NT2/D1 (cell line): ENCODE results near the gene TUFT1.
A peak's percentile ranks its signal among the peaks of the same experiment; 100 is the strongest.

ENCODE experiments used
- DNase-seq: peaks from one replicate; pipeline ENCODE4 v3.0.0-alpha.2; 2011; ENCODE audit warnings: low read depth, low spot score
- H3K27me3 ChIP-seq: 2 replicates; pipeline ENCODE4 v1.6.0; 2011; ENCODE audit warnings: mild to moderate bottlenecking; ENCODE audit not compliant: insufficient read length, insufficient read depth
- H3K36me3 ChIP-seq: 2 replicates; pipeline ENCODE4 v1.6.1; 2011; ENCODE audit warnings: mild to moderate bottlenecking, low read length, mixed read lengths; ENCODE audit not compliant: insufficient read depth, insufficient read length
- H3K4me1 ChIP-seq: 2 replicates; pipeline ENCODE4 v1.5.1; 2011; ENCODE audit not compliant: insufficient read depth, insufficient read length
- H3K4me3 ChIP-seq: 2 replicates; pipeline ENCODE4 v1.5.1; 2011; ENCODE audit warnings: low read depth; ENCODE audit not compliant: insufficient read length
- H3K9ac ChIP-seq: 2 replicates; pipeline ENCODE4 v1.6.0; 2011; ENCODE audit warnings: low read depth; ENCODE audit not compliant: insufficient read length
- H3K9me3 ChIP-seq: 2 replicates; pipeline ENCODE4 v1.5.1; 2011; ENCODE audit warnings: mild to moderate bottlenecking, low read length; ENCODE audit not compliant: insufficient read depth
- SUZ12 ChIP-seq: IDR thresholded peaks from 2 replicates; pipeline ENCODE4 v1.6.1; 2011; ENCODE audit not compliant: insufficient read length, insufficient read depth; ENCODE audit errors: extremely low read depth
- YY1 ChIP-seq: IDR thresholded peaks from 2 replicates; pipeline ENCODE4 v1.6.1; 2011; ENCODE audit not compliant: insufficient read length, insufficient read depth
- ZNF274 ChIP-seq: IDR thresholded peaks from 2 replicates; pipeline ENCODE4 v1.6.1; 2011; ENCODE audit warnings: mild to moderate bottlenecking, low read depth, low read length

TUFT1 gene

GRCh38 chr1:151512801-151513625 lies 27.1 kb upstream of the TUFT1 start:
- H3K4me3 ChIP-seq: no peak overlapping the region
- no peak for DNase-seq
- H3K9ac ChIP-seq: peak overlapping the region; percentile 85

GRCh38 chr1:151513626-151514121 lies 26.4 kb upstream of the TUFT1 start:
- H3K27me3 ChIP-seq: no peaks in the 10 kb centered on the region
- no peak for TF ChIP-seq YY1
- no peak for TF ChIP-seq ZNF274
- TF ChIP-seq SUZ12: no peak
- H3K36me3 ChIP-seq: peaks cover 6% of the 10 kb centered on the region
- no peak for DNase-seq
- no peak overlapping the region for H3K4me3 ChIP-seq
- peak overlapping the region; percentile 4 for H3K9ac ChIP-seq
- H3K9me3 ChIP-seq: no peaks in the 10 kb centered on the region
- H3K4me1 ChIP-seq: peaks cover 22% of the 10 kb centered on the region

More at GRCh38 chr1:151512801-151513625, 27.1 kb upstream of the TUFT1 start:
- TF ChIP-seq YY1 (no peak), SUZ12 (no peak), ZNF274 (no peak)
- Histone ChIP-seq H3K4me1 (peaks cover 22% of the 10 kb centered on the region), H3K36me3 (no peaks in the 10 kb centered on the region), H3K9me3 (no peaks in the 10 kb centered on the region), H3K27me3 (no peaks in the 10 kb centered on the region)

GRCh38 chr1:151514366-151514765 lies 25.7 kb upstream of the TUFT1 start:
- H3K4me1 ChIP-seq: peaks cover 22% of the 10 kb centered on the region
- no peaks in the 10 kb centered on the region for H3K27me3 ChIP-seq
- TF ChIP-seq YY1: no peak
- no peak for TF ChIP-seq SUZ12
- TF ChIP-seq ZNF274: no peak
- DNase-seq: no peak
- H3K36me3 ChIP-seq: peaks cover 13% of the 10 kb centered on the region
- no peaks in the 10 kb centered on the region for H3K9me3 ChIP-seq
- H3K4me3 ChIP-seq: no peak overlapping the region
- H3K9ac ChIP-seq: no peak overlapping the region

GRCh38 chr1:151515265-151515664 lies 24.8 kb upstream of the TUFT1 start:
- DNase-seq: no peak
- H3K4me3 ChIP-seq: no peak overlapping the region

GRCh38 chr1:151516031-151516511 lies 24.0 kb upstream of the TUFT1 start:
- H3K27me3 ChIP-seq: no peaks in the 10 kb centered on the region
- no peak overlapping the region for H3K4me3 ChIP-seq
- TF ChIP-seq SUZ12: no peak
- no peak for TF ChIP-seq ZNF274
- no peak for TF ChIP-seq YY1
- no peaks in the 10 kb centered on the region for H3K9me3 ChIP-seq
- H3K9ac ChIP-seq: no peak overlapping the region
- H3K4me1 ChIP-seq: peaks cover 27% of the 10 kb centered on the region
- peaks cover 29% of the 10 kb centered on the region for H3K36me3 ChIP-seq
- DNase-seq: no peak

More at GRCh38 chr1:151515265-151515664, 24.8 kb upstream of the TUFT1 start:
- TF ChIP-seq YY1 (no peak), ZNF274 (no peak), SUZ12 (no peak)
- H3K36me3 ChIP-seq: peaks cover 20% of the 10 kb centered on the region
- H3K9me3 ChIP-seq: no peaks in the 10 kb centered on the region
- no peaks in the 10 kb centered on the region for H3K27me3 ChIP-seq
- no peak overlapping the region for H3K9ac ChIP-seq
- H3K4me1 ChIP-seq: peaks cover 24% of the 10 kb centered on the region

GRCh38 chr1:151518431-151518830 lies 21.7 kb upstream of the TUFT1 start:
- TF ChIP-seq YY1: no peak
- no peak for TF ChIP-seq ZNF274
- no peak for TF ChIP-seq SUZ12
- no peak for DNase-seq
- no peaks in the 10 kb centered on the region for H3K9me3 ChIP-seq
- no peaks in the 10 kb centered on the region for H3K27me3 ChIP-seq
- H3K36me3 ChIP-seq: peaks cover 33% of the 10 kb centered on the region
- peaks cover 15% of the 10 kb centered on the region for H3K4me1 ChIP-seq
- no peak overlapping the region for H3K9ac ChIP-seq
- H3K4me3 ChIP-seq: no peak overlapping the region

GRCh38 chr1:151518936-151519335 lies 21.2 kb upstream of the TUFT1 start:
- no peaks in the 10 kb centered on the region for H3K9me3 ChIP-seq
- TF ChIP-seq SUZ12 (no peak), ZNF274 (no peak), YY1 (no peak)
- H3K36me3 ChIP-seq: peaks cover 38% of the 10 kb centered on the region
- H3K9ac ChIP-seq: no peak overlapping the region
- no peak for DNase-seq
- H3K4me1 ChIP-seq: peaks cover 11% of the 10 kb centered on the region
- H3K27me3 ChIP-seq: no peaks in the 10 kb centered on the region
- H3K4me3 ChIP-seq: no peak overlapping the region

GRCh38 chr1:151519667-151520066 lies 20.4 kb upstream of the TUFT1 start:
- peaks cover 46% of the 10 kb centered on the region for H3K36me3 ChIP-seq
- no peak for TF ChIP-seq YY1
- no peak for TF ChIP-seq SUZ12
- TF ChIP-seq ZNF274: no peak
- H3K4me1 ChIP-seq: peaks cover 6% of the 10 kb centered on the region
- no peaks in the 10 kb centered on the region for H3K9me3 ChIP-seq
- H3K27me3 ChIP-seq: no peaks in the 10 kb centered on the region
- no peak for DNase-seq
- no peak overlapping the region for H3K9ac ChIP-seq
- no peak overlapping the region for H3K4me3 ChIP-seq
